Astrocyte (in vitro differentiated cells and primary cell): Measurements from ENCODE around the gene HBS1L. TPM values are rescaled to one million over a fixed set of nuclear protein-coding genes. Genes with fewer than 3 reads are reported as not detected.

Source experiments
- DNase-seq: peaks from one replicate; pipeline ENCODE4 v3.0.0-alpha.2; 2010; ENCODE audit warnings: low read depth
- FAIRE-seq: peaks from 2 replicates; lab custom pipeline; 2011; peaks lifted over from hg19 to GRCh38; lab: Jason Lieb, UNC
- H2AFZ ChIP-seq: 2 replicates; pipeline ENCODE4 v1.6.0; 2012; ENCODE audit warnings: low read depth, low read length, inconsistent platforms
- H3K27ac ChIP-seq: 2 replicates; pipeline ENCODE4 v1.5.1; 2011; ENCODE audit warnings: low read depth, low read length, inconsistent platforms
- H3K27me3 ChIP-seq: 2 replicates; pipeline ENCODE4 v1.6.0; 2011; ENCODE audit warnings: low read length, inconsistent platforms; ENCODE audit not compliant: insufficient read depth
- H3K36me3 ChIP-seq: 2 replicates; pipeline ENCODE4 v1.5.1; 2011; ENCODE audit warnings: low read length, inconsistent platforms; ENCODE audit not compliant: insufficient read depth
- H3K4me1 ChIP-seq: 2 replicates; pipeline ENCODE4 v1.5.1; 2011; ENCODE audit warnings: low read length, inconsistent platforms; ENCODE audit not compliant: insufficient read depth
- H3K4me2 ChIP-seq: 2 replicates; pipeline ENCODE4 v1.6.0; 2012; ENCODE audit warnings: low read length, inconsistent platforms
- H3K4me3 ChIP-seq: 2 replicates; pipeline ENCODE4 v1.5.1; 2011; ENCODE audit warnings: low read depth, mild to moderate bottlenecking, low read length, inconsistent platforms; ENCODE audit not compliant: insufficient read depth
- H3K79me2 ChIP-seq: 2 replicates; pipeline ENCODE4 v1.6.0; 2012; ENCODE audit warnings: mild to moderate bottlenecking, low read length, inconsistent platforms; ENCODE audit not compliant: insufficient read depth
- H3K9ac ChIP-seq: 2 replicates; pipeline ENCODE4 v1.6.0; 2012; ENCODE audit warnings: mild to moderate bottlenecking, low read length, inconsistent platforms
- H3K9me3 ChIP-seq: 2 replicates; pipeline ENCODE4 v1.5.1; 2012; ENCODE audit warnings: low read depth, mild to moderate bottlenecking, low read length, inconsistent platforms; ENCODE audit not compliant: insufficient read depth
- H4K20me1 ChIP-seq: 2 replicates; pipeline ENCODE4 v1.6.0; 2012; ENCODE audit warnings: low read length, inconsistent platforms; ENCODE audit not compliant: insufficient read depth
- H3K27ac Mint-ChIP-seq: one replicate; pipeline ENCODE4 v1.8.0; 2021; ENCODE audit warnings: mild to moderate bottlenecking, mixed read lengths; ENCODE audit not compliant: unreplicated experiment
- H3K27me3 Mint-ChIP-seq: one replicate; pipeline ENCODE4 v1.8.0; 2021; ENCODE audit warnings: low read depth, mixed read lengths; ENCODE audit not compliant: unreplicated experiment
- H3K36me3 Mint-ChIP-seq: one replicate; pipeline ENCODE4 v1.8.0; 2021; ENCODE audit warnings: low read depth, mixed read lengths; ENCODE audit not compliant: unreplicated experiment
- H3K4me1 Mint-ChIP-seq: one replicate; pipeline ENCODE4 v1.8.0; 2021; ENCODE audit warnings: low read depth, mixed read lengths; ENCODE audit not compliant: unreplicated experiment
- H3K4me3 Mint-ChIP-seq: one replicate; pipeline ENCODE4 v1.8.0; 2021; ENCODE audit warnings: mild to moderate bottlenecking, moderate library complexity, mixed read lengths; ENCODE audit not compliant: unreplicated experiment
- H3K9me3 Mint-ChIP-seq: one replicate; pipeline ENCODE4 v1.8.0; 2021; ENCODE audit warnings: mild to moderate bottlenecking, mixed read lengths; ENCODE audit not compliant: unreplicated experiment
- EZH2 ChIP-seq: IDR thresholded peaks from 2 replicates; pipeline ENCODE4 v1.6.1; 2012; ENCODE audit warnings: mild to moderate bottlenecking, low read length, inconsistent platforms; ENCODE audit not compliant: insufficient read depth
- total RNA-seq: library from RNA; stranded (reverse); gene quantifications from 2 replicates; pipeline ENCODE4 v1.2.1, GENCODE V29; 2021
- TF ChIP-seq, protein P1 (sequence below): IDR thresholded peaks from 2 replicates; pipeline ENCODE4 v1.5.1; 2011; ENCODE audit warnings: low read depth, mild to moderate bottlenecking, inconsistent platforms, low read length, moderate library complexity; ENCODE audit not compliant: insufficient read depth

HBS1L gene
- total RNA-seq, 1 donor from 2014 or later, result 87.8 TPM

DNA sequence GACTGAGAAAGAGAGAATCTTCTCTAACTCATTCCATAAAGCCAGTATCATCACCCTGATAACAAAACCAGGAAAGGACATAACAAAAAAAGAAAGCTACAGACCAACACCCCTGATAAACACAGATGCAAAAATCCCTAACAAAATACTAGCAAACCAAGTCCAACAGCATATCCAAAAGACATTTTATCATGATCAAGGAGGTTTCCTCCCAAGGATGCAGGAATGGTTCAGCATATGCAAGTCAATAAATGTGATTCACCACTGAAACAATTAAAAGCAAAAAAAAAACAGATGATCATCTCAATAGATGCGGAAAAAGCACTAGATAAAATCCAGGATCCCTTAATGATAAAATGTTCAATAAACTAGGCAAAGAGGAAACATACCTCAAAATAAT is 80.3 kb downstream of the HBS1L start:
- Histone ChIP-seq H3K27ac (no peak overlapping the region), H2AFZ (no peak overlapping the region), H4K20me1 (peaks cover 7% of the 10 kb centered on the region), H3K4me1 (no peaks in the 10 kb centered on the region), H3K9me3 (no peaks in the 10 kb centered on the region), H3K27me3 (no peaks in the 10 kb centered on the region), H3K4me2 (no peak overlapping the region), H3K36me3 (peaks cover 5% of the 10 kb centered on the region), H3K79me2 (peaks cover 10% of the 10 kb centered on the region), H3K9ac (no peak overlapping the region), H3K4me3 (no peak overlapping the region)
- FAIRE-seq (no peak), DNase-seq (no peak)
- TF ChIP-seq, protein P1, sequence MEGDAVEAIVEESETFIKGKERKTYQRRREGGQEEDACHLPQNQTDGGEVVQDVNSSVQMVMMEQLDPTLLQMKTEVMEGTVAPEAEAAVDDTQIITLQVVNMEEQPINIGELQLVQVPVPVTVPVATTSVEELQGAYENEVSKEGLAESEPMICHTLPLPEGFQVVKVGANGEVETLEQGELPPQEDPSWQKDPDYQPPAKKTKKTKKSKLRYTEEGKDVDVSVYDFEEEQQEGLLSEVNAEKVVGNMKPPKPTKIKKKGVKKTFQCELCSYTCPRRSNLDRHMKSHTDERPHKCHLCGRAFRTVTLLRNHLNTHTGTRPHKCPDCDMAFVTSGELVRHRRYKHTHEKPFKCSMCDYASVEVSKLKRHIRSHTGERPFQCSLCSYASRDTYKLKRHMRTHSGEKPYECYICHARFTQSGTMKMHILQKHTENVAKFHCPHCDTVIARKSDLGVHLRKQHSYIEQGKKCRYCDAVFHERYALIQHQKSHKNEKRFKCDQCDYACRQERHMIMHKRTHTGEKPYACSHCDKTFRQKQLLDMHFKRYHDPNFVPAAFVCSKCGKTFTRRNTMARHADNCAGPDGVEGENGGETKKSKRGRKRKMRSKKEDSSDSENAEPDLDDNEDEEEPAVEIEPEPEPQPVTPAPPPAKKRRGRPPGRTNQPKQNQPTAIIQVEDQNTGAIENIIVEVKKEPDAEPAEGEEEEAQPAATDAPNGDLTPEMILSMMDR, result no peak
- TF ChIP-seq EZH2, result no peak
- peaks cover 18% of the 10 kb centered on the region for H3K36me3 Mint-ChIP-seq
- no peaks in the 10 kb centered on the region for H3K4me1 Mint-ChIP-seq
- H3K27me3 Mint-ChIP-seq, result no peaks in the 10 kb centered on the region
- H3K27ac Mint-ChIP-seq, result no peak overlapping the region
- H3K4me3 Mint-ChIP-seq, result no peak overlapping the region
- no peaks in the 10 kb centered on the region for H3K9me3 Mint-ChIP-seq

DNA sequence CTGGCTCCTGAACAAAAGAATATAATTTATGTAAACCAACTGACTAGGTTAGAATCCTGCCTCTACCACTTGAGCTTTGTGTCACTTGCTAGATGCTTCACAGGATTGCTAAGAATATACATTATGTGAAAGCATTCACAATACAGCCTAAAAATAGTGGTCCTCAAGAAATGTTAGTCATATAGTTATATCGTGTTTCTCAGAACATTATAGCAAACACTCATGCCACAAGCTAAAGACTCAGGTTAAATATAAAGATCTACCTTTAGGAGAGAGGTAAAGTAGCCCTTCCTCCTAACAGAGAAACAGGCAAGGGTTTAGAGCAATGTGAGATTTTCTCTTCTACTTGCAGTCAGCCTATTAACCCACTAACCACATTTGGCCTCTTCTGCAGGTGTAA is 86.9 kb downstream of the HBS1L start:
- no peak for FAIRE-seq
- no peaks in the 10 kb centered on the region for H3K4me1 ChIP-seq
- no peak overlapping the region for H3K27ac ChIP-seq
- H3K27ac Mint-ChIP-seq, result no peak overlapping the region
- no peaks in the 10 kb centered on the region for H3K27me3 ChIP-seq
- no peaks in the 10 kb centered on the region for H3K4me1 Mint-ChIP-seq
- no peaks in the 10 kb centered on the region for H4K20me1 ChIP-seq
- no peak overlapping the region for H3K4me2 ChIP-seq
- H3K27me3 Mint-ChIP-seq, result no peaks in the 10 kb centered on the region
- H3K9me3 ChIP-seq, result no peaks in the 10 kb centered on the region
- peaks cover 16% of the 10 kb centered on the region for H3K36me3 ChIP-seq
- no peak overlapping the region for H3K4me3 ChIP-seq
- H3K36me3 Mint-ChIP-seq, result peaks cover 4% of the 10 kb centered on the region
- no peak overlapping the region for H3K4me3 Mint-ChIP-seq
- no peaks in the 10 kb centered on the region for H3K9me3 Mint-ChIP-seq
- H2AFZ ChIP-seq, result no peak overlapping the region
- H3K9ac ChIP-seq, result no peak overlapping the region
- TF ChIP-seq, protein P1, result no peak
- TF ChIP-seq EZH2, result no peak
- H3K79me2 ChIP-seq, result no peaks in the 10 kb centered on the region
- no peak for DNase-seq

DNA sequence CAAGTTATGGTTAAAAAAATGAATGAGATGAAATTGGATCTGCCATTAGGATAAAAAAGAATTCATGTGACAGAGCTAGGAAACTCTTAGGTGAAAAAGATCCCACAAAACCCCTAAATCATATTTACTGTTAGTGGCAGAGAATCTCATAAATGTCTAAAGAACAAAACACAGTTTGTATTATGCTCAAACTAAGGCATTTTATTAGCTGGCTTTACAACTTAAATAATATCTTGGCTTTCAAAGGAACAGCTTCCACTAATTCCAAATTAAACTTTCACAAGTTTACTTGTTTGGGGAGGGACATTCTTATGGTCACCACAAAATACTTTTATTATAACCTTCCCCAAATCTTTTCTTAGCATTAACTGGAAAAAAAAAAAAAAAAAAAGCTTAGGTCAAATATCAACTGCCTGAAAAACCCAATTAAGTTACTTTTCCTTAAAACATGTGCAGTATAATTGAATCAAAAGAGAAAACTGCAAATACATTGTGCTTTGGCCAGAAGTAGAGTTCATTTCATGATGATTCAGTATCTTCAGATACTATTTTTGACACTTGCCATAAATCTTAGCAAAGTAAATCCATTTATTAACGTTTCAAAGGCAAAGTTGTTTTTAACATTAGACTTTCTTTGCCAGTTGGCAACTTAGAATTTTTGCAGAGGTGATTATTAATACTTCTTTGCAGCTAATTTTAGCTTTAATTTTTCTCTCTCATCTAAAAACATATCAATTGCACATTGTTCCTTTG is 90.0 kb downstream of the HBS1L start:
- H3K27me3 Mint-ChIP-seq, result no peaks in the 10 kb centered on the region
- Histone ChIP-seq H3K36me3 (peaks cover 20% of the 10 kb centered on the region), H3K27ac (no peak overlapping the region), H3K9me3 (no peaks in the 10 kb centered on the region), H3K4me2 (no peak overlapping the region), H3K27me3 (no peaks in the 10 kb centered on the region), H3K79me2 (no peaks in the 10 kb centered on the region), H2AFZ (no peak overlapping the region), H4K20me1 (no peaks in the 10 kb centered on the region), H3K4me1 (no peaks in the 10 kb centered on the region), H3K9ac (no peak overlapping the region), H3K4me3 (no peak overlapping the region)
- H3K9me3 Mint-ChIP-seq, result no peaks in the 10 kb centered on the region
- no peak overlapping the region for H3K4me3 Mint-ChIP-seq
- peak; percentile 45 for FAIRE-seq
- peak; percentile 6 for DNase-seq
- no peaks in the 10 kb centered on the region for H3K4me1 Mint-ChIP-seq
- no peak for TF ChIP-seq EZH2
- TF ChIP-seq, protein P1, result no peak
- peaks cover 4% of the 10 kb centered on the region for H3K36me3 Mint-ChIP-seq
- H3K27ac Mint-ChIP-seq, result no peak overlapping the region
